Right lobe of liver (tissue), 6 donors: Measurements from ENCODE around the gene NCSTN. TPM values are rescaled to one million over a fixed set of nuclear protein-coding genes. Genes with fewer than 3 reads are reported as not detected.
A peak's percentile ranks its signal among the peaks of the same experiment; 100 is the strongest.

ENCODE experiments used
- ATAC-seq, 4 donors: fragments of 200-7000 bp; cut with Tn5 transposase; one replicate each; pipeline ENCODE4 v1.9.1; 2020; ENCODE audit warnings: mild to moderate bottlenecking in 4 of 4, moderate library complexity in 4 of 4
- DNase-seq, 3 donors: peaks; one replicate each; pipeline ENCODE4 v3.0.0-alpha.2; 2020
- H3K27ac ChIP-seq, 3 donors: fragments of 200-600 bp; one replicate each; pipeline ENCODE4 v1.8.0; 2022
- H3K27me3 ChIP-seq, 2 donors: fragments of 200-600 bp; one replicate each; pipeline ENCODE4 v1.8.0; 2022
- H3K36me3 ChIP-seq, 4 donors: fragments of 200-600 bp; sonication (generic) in 1 of 4; one replicate each; pipeline versions ENCODE4 v1.5.1 to v1.8.0; 2017 to 2022; ENCODE audit warnings: control low read depth in 1 of 4
- H3K4me1 ChIP-seq, 4 donors: fragments of 200-600 bp; sonication (generic) in 1 of 4; one replicate each; pipeline versions ENCODE4 v1.5.1 to v1.8.0; 2017 to 2022; ENCODE audit warnings: control low read depth in 1 of 4
- H3K4me3 ChIP-seq, 3 donors: fragments of 200-600 bp; one replicate each; pipeline ENCODE4 v1.8.0; 2022
- H3K9me3 ChIP-seq, 4 donors: fragments of 200-600 bp; sonication (generic) in 1 of 4; one replicate each; pipeline versions ENCODE4 v1.5.1 to v1.8.0; 2017 to 2022; ENCODE audit warnings: control low read depth in 1 of 4
- CTCF ChIP-seq, 4 donors: fragments of 200-600 bp in 3 of 4; fragments of 450-650 bp in 1 of 4; IDR thresholded peaks; one replicate each; pipeline versions ENCODE4 v1.5.1 to v1.8.0; 2016 to 2022; ENCODE audit warnings: antibody characterized with exemption in 4 of 4, mild to moderate bottlenecking in 2 of 4
- POLR2A ChIP-seq: fragments of 450-650 bp; IDR thresholded peaks from one replicate; pipeline ENCODE4 v1.6.1; 2017; ENCODE audit warnings: antibody characterized with exemption, mild to moderate bottlenecking
- WGBS: methylation state at CpG from one replicate; pipeline ENCODE4 v1.1.6; 2018; ENCODE audit warnings: low coverage, low lambda C conversion rate; ENCODE audit not compliant: insufficient coverage; ENCODE audit errors: missing lambda C conversion rate; 5-methylcytosine and 5-hydroxymethylcytosine counted together
- intact Hi-C, 2 donors: fragments of 100-400 bp; cut with DNase I; formaldehyde crosslinking; loops; one replicate each; pipeline versions ENCODE4 v1.11.2 to v1.14.1; 2022
- total RNA-seq, 6 experiments: library from RNA; depleted of rRNA in 2 of 6; stranded (reverse); fragments of >200 nt in 2 of 6; fragmentation: NEBNext Ultra II Directional in 3 of 6; extraction: Animal tissue kit (Norgen Biotek cat#: 25700) in 3 of 6; gene quantifications; one replicate each; pipeline versions ENCODE4 v1.1.0 to v1.2.4, GENCODE V29; 2016 to 2023
- donor health status: DM: no; HTN: yes; CAD: no.
- donor health status: DM: no; HTN: no; CAD: no.
- donor health status: DM: no; HTN: no; CAD: no.
- donor health status: DM: no; HTN: yes; CAD: no.
- donor health status: DM: no; HTN: yes; CAD: no.

Gene NCSTN
- total RNA-seq, 6 experiments from 2014 or later, result 31.1 to 45.7 (median 39.0) TPM

- no peaks in the 10 kb centered on the region for H3K27me3 ChIP-seq
- DNase-seq, result peak in 1 of 3 donors; percentile 1
- no peak overlapping the region for H3K27ac ChIP-seq
- H3K4me1 ChIP-seq, result no peaks in the 10 kb centered on the region
- TF ChIP-seq POLR2A (no peak), CTCF (IDR thresholded peaks at IDR 0.05) (no peak)
- no peaks in the 10 kb centered on the region for H3K36me3 ChIP-seq
- intact Hi-C loops, result loop anchor here (10.0 kb wide), 1 partner anchor 269 kb away; no protein-coding TSS in a partner anchor
- ATAC-seq, result no peak
- H3K4me3 ChIP-seq, result no peak overlapping the region
- no peaks in the 10 kb centered on the region for H3K9me3 ChIP-seq
- WGBS, result 67% methylated on average over 4 of the region's 4 CpGs
Observed at GRCh38 chr1:160373696-160374095, 30.5 kb downstream of the NCSTN start.

GRCh38 chr1:160374306-160375110, 31.3 kb downstream of the NCSTN start:
- Histone ChIP-seq H3K4me3 (no peak overlapping the region), H3K27ac (no peak overlapping the region), H3K4me1 (no peaks in the 10 kb centered on the region), H3K9me3 (no peaks in the 10 kb centered on the region), H3K36me3 (no peaks in the 10 kb centered on the region), H3K27me3 (no peaks in the 10 kb centered on the region)
- ATAC-seq, result no peak
- WGBS, result 66% methylated on average over 6 of the region's 6 CpGs
- intact Hi-C loops, result loop anchor here (10.0 kb wide), 1 partner anchor 270 kb away; no protein-coding TSS in a partner anchor
- peak in 1 of 3 donors; percentile 8 for DNase-seq
- TF ChIP-seq POLR2A (no peak), CTCF (IDR thresholded peaks at IDR 0.05) (no peak)

- peak in 3 of 4 donors; percentile 6 to 20 (median 12) for ATAC-seq
- intact Hi-C loops, result loop anchor here (10.0 kb wide), 1 partner anchor 271 kb away; no protein-coding TSS in a partner anchor
- Histone ChIP-seq H3K36me3 (no peaks in the 10 kb centered on the region), H3K9me3 (no peaks in the 10 kb centered on the region), H3K4me3 (no peak overlapping the region), H3K27ac (no peak overlapping the region), H3K4me1 (no peaks in the 10 kb centered on the region), H3K27me3 (no peaks in the 10 kb centered on the region)
- TF ChIP-seq CTCF (IDR thresholded peaks at IDR 0.05) (no peak), POLR2A (no peak)
- DNase-seq, result peak in 1 of 3 donors; percentile 37
- WGBS, result 2% methylated on average over 4 of the region's 9 CpGs
Observed at GRCh38 chr1:160375788-160376524, 32.8 kb downstream of the NCSTN start.

- Histone ChIP-seq H3K4me3 (no peak overlapping the region), H3K36me3 (no peaks in the 10 kb centered on the region), H3K27me3 (no peaks in the 10 kb centered on the region), H3K9me3 (no peaks in the 10 kb centered on the region), H3K27ac (no peak overlapping the region), H3K4me1 (no peaks in the 10 kb centered on the region)
- WGBS, result 10% methylated on average over 5 of the region's 5 CpGs
- ATAC-seq, result peak; percentile 82 to 90 (median 86)
- peak; percentile 86 to 96 (median 90) for TF ChIP-seq CTCF (IDR thresholded peaks at IDR 0.05)
- TF ChIP-seq POLR2A, result no peak
- intact Hi-C loops, result loop anchor here (10.0 kb wide), 1 partner anchor 272 kb away; no protein-coding TSS in a partner anchor
- peak in 1 of 3 donors; percentile 42 for DNase-seq
Observed at GRCh38 chr1:160376525-160377131, 33.4 kb downstream of the NCSTN start.
